ENCODE results near the gene SMYD3. TPM values are rescaled to one million over a fixed set of nuclear protein-coding genes. Genes with fewer than 3 reads are reported as not detected.
A peak's percentile ranks its signal among the peaks of the same experiment; 100 is the strongest.

Gene SMYD3
- total RNA-seq (ENCODE audit: low replicate concordance): 45.5 and 53.1 TPM in 2 replicates

DNA sequence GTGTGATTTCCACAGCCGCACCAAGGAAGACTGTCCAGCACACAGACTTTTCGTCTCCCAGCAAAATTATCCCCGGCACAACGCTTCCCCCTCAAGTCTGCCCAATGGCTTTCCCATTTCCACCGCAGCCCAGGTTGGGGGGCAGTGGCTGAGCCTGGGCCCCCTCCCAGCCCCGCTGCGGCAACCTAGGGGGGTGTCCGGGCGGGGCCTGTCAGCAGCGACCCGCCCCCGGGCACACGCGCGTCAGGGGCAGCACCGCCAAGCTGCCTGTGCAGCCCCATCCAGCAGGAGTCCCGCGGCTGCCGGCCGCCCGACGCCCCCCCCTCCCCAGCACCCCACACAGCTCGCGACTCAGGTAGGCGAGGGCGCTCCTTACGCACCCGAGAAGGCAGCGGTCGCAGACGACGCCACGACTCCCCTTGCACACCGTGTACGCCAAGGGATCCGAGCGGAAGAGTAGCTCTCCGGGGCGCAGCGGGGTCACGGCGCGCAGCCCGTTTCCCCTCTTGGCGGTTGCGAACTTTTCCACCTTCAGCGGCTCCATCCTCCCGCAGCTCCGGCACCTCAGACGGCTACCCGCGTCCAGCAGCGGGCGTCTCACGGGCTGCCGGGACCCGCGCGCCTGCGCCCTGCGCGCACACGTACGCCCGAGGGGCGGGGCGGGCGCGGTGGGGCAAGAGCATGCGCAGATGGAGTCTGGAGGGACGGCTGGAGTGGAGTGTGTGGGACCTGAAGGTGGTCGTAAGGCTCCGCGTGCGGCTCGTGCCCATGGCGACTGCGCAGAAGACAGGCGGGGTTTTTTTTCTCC is at the start of gene SMYD3:
Gene SMYD3 (minus strand): TSS at position 606 of the 808 bp plus-strand sequence.
- DNase-seq (ENCODE audit: low read depth): peak; percentile 67
- TF ChIP-seq, protein P1, sequence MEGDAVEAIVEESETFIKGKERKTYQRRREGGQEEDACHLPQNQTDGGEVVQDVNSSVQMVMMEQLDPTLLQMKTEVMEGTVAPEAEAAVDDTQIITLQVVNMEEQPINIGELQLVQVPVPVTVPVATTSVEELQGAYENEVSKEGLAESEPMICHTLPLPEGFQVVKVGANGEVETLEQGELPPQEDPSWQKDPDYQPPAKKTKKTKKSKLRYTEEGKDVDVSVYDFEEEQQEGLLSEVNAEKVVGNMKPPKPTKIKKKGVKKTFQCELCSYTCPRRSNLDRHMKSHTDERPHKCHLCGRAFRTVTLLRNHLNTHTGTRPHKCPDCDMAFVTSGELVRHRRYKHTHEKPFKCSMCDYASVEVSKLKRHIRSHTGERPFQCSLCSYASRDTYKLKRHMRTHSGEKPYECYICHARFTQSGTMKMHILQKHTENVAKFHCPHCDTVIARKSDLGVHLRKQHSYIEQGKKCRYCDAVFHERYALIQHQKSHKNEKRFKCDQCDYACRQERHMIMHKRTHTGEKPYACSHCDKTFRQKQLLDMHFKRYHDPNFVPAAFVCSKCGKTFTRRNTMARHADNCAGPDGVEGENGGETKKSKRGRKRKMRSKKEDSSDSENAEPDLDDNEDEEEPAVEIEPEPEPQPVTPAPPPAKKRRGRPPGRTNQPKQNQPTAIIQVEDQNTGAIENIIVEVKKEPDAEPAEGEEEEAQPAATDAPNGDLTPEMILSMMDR (IDR thresholded peaks at IDR 0.05; ENCODE audit: insufficient read depth, low read length): peak; percentile 13

GRCh38 chr1:246554201-246554600 is 47.1 kb upstream of the SMYD3 start:
- no peak overlapping the region for H3K4me3 ChIP-seq (ENCODE audit: low read depth, low read length)
- TF ChIP-seq, protein P1 (IDR thresholded peaks at IDR 0.05; ENCODE audit: insufficient read depth, low read length): no peak
- no peak for DNase-seq (ENCODE audit: low read depth)

More for the DNA sequence above, at the start of gene SMYD3:
- H3K4me3 ChIP-seq (ENCODE audit: low read depth, low read length): peak within 1 kb of the TSS; percentile 97

GRCh38 chr1:246552110-246552509 is 45.0 kb upstream of the SMYD3 start:
- TF ChIP-seq, protein P1 (IDR thresholded peaks at IDR 0.05; ENCODE audit: insufficient read depth, low read length): no peak

DNA sequence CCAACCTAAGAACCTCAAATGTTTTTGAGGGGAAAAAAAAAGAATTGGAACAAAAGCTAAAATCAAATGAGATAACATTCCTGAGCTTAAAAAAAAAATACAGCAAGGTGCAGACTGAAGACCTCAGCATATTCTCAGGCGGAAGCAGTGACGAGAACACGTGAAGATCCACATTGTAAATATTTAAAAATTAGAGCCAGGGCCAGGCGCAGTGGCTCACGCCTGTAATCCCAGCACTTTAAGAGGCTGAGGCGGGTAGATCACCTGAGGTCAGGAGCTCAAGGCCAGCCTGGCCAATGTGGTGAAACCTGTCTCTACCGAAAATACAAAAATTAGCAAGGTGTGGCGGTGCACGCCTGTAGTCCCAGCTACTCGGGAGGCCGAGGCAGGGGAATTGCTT is 43.3 kb upstream of the SMYD3 start:
- no peak overlapping the region for H3K4me3 ChIP-seq (ENCODE audit: low read depth, low read length)
- no peak for DNase-seq (ENCODE audit: low read depth)
- TF ChIP-seq, protein P1 (IDR thresholded peaks at IDR 0.05; ENCODE audit: insufficient read depth, low read length): no peak

More at GRCh38 chr1:246552110-246552509, 45.0 kb upstream of the SMYD3 start:
- DNase-seq (ENCODE audit: low read depth): no peak
- H3K4me3 ChIP-seq (ENCODE audit: low read depth, low read length): no peak overlapping the region

GRCh38 chr1:246549665-246550064 is 42.6 kb upstream of the SMYD3 start:
- DNase-seq (ENCODE audit: low read depth): no peak
- TF ChIP-seq, protein P1 (IDR thresholded peaks at IDR 0.05; ENCODE audit: insufficient read depth, low read length): no peak
- no peak overlapping the region for H3K4me3 ChIP-seq (ENCODE audit: low read depth, low read length)

GRCh38 chr1:246544001-246544400 is 36.9 kb upstream of the SMYD3 start:
- TF ChIP-seq, protein P1 (IDR thresholded peaks at IDR 0.05; ENCODE audit: insufficient read depth, low read length): no peak
- DNase-seq (ENCODE audit: low read depth): no peak
- no peak overlapping the region for H3K4me3 ChIP-seq (ENCODE audit: low read depth, low read length)

Measured in fibroblast of the aortic adventitia (primary cell).